Neural progenitor cell (in vitro differentiated cells): ENCODE measurements around the gene FBLN2.

Source experiments
- EZH2phosphoT487 ChIP-seq: fragments of 200-600 bp; sonication (generic); IDR thresholded peaks from 2 replicates; pipeline ENCODE4 v1.6.1; 2017; ENCODE audit warnings: antibody characterized with exemption
- TF ChIP-seq, protein P1 (sequence below): fragments of 200-600 bp; sonication (generic); IDR thresholded peaks from 2 replicates; pipeline ENCODE4 v1.5.1; 2017; ENCODE audit warnings: antibody characterized with exemption, mild to moderate bottlenecking

GRCh38 chr3:13627681-13628080, 78.8 kb downstream of the FBLN2 start:
- TF ChIP-seq EZH2phosphoT487, result no peak
- TF ChIP-seq, protein P1, sequence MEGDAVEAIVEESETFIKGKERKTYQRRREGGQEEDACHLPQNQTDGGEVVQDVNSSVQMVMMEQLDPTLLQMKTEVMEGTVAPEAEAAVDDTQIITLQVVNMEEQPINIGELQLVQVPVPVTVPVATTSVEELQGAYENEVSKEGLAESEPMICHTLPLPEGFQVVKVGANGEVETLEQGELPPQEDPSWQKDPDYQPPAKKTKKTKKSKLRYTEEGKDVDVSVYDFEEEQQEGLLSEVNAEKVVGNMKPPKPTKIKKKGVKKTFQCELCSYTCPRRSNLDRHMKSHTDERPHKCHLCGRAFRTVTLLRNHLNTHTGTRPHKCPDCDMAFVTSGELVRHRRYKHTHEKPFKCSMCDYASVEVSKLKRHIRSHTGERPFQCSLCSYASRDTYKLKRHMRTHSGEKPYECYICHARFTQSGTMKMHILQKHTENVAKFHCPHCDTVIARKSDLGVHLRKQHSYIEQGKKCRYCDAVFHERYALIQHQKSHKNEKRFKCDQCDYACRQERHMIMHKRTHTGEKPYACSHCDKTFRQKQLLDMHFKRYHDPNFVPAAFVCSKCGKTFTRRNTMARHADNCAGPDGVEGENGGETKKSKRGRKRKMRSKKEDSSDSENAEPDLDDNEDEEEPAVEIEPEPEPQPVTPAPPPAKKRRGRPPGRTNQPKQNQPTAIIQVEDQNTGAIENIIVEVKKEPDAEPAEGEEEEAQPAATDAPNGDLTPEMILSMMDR, result no peak
